GM12878 (cell line): ENCODE measurements around the gene SGCB. TPM values are rescaled to one million over a fixed set of nuclear protein-coding genes. Genes with fewer than 3 reads are reported as not detected.

Experiments
- ATAC-seq: fragments of 200-7000 bp; cut with Tn5 transposase; 3 replicates; pipeline ENCODE4 v1.9.1; 2020; ENCODE audit warnings: mild to moderate bottlenecking, moderate library complexity
- BruUV-seq: library from RNA; stranded (reverse); fragments of 400-500 nt; replicated peaks from 2 replicates; lab custom pipeline; 2021; lab: Mats Ljungman, UMichigan
- CTCF ChIA-PET: fragments of 300-600 bp; sonication (Branson Sonifier 250); formaldehyde crosslinking; extraction: SDS; loops from one replicate; lab custom pipeline; 2021; ENCODE audit warnings: inconsistent platforms; lab: Yijun Ruan, JAX
- POLR2A ChIA-PET: fragments of 350-600 bp; formaldehyde crosslinking; extraction: SDS; loops from one replicate; lab custom pipeline; 2021; ENCODE audit warnings: inconsistent platforms; lab: Charles Lee
- RAD21 ChIA-PET: fragments of 300-600 bp; sonication (Branson Sonifier 250); formaldehyde crosslinking; loops from one replicate; lab custom pipeline; 2023; ENCODE audit warnings: antibody characterized with exemption; ENCODE audit not compliant: unreplicated experiment; lab: Charles Lee
- SMC1A ChIA-PET: fragments of 300-600 bp; sonication (Branson Sonifier 250); formaldehyde crosslinking; loops from one replicate; lab custom pipeline; 2023; ENCODE audit not compliant: unreplicated experiment, uncharacterized antibody; lab: Charles Lee
- DNase-seq: peaks from one replicate; pipeline ENCODE4 v3.0.0-alpha.2; 2011; ENCODE audit warnings: low read depth, low spot score
- FAIRE-seq: peaks from 3 replicates; lab custom pipeline; 2011; peaks lifted over from hg19 to GRCh38; lab: Jason Lieb, UNC
- H2AFZ ChIP-seq: 2 replicates; pipeline ENCODE4 v1.6.0; 2011; ENCODE audit warnings: low read depth, low read length, control low read depth; ENCODE audit not compliant: control insufficient read depth
- H3K27ac ChIP-seq: 2 replicates; pipeline ENCODE4 v1.5.1; 2011; ENCODE audit warnings: control low read depth; ENCODE audit not compliant: control insufficient read depth, insufficient read depth
- H3K27me3 ChIP-seq, 2 experiments: replicated peaks in 1 of 2; 2 replicates each; pipeline versions ENCODE4 v1.6.0 to v1.6.1; 2011; ENCODE audit warnings: low read length in 1 of 2; ENCODE audit not compliant: control insufficient read depth in 2 of 2, insufficient read depth in 2 of 2
- H3K36me3 ChIP-seq, 2 experiments: 2 replicates each; pipeline ENCODE4 v1.5.1; 2011; ENCODE audit warnings: low read length in 1 of 2; ENCODE audit not compliant: control insufficient read depth in 2 of 2, insufficient read depth in 2 of 2
- H3K4me1 ChIP-seq: 2 replicates; pipeline ENCODE4 v1.6.1; 2011; ENCODE audit warnings: mild to moderate bottlenecking, low read length, moderate library complexity, mixed read lengths; ENCODE audit not compliant: control insufficient read depth, insufficient read depth
- H3K4me2 ChIP-seq: 2 replicates; pipeline ENCODE4 v1.6.0; 2011; ENCODE audit warnings: control low read depth; ENCODE audit not compliant: control insufficient read depth, insufficient read depth
- H3K4me3 ChIP-seq: fragments of 200-600 bp; sonication (generic); 2 replicates; pipeline ENCODE4 v1.5.1; 2016
- H3K79me2 ChIP-seq: 2 replicates; pipeline ENCODE4 v1.6.0; 2011; ENCODE audit warnings: low read length; ENCODE audit not compliant: control insufficient read depth, insufficient read depth
- H3K9ac ChIP-seq: 2 replicates; pipeline ENCODE4 v1.8.0; 2011; ENCODE audit warnings: low read length, control low read depth, mixed read lengths; ENCODE audit not compliant: control insufficient read depth, insufficient read depth
- H3K9me3 ChIP-seq: replicated peaks from 3 replicates; pipeline ENCODE4 v1.5.1; 2011; ENCODE audit warnings: mild to moderate bottlenecking, low read length; ENCODE audit not compliant: control insufficient read depth, insufficient read depth
- H4K20me1 ChIP-seq: 2 replicates; pipeline ENCODE4 v1.6.0; 2011; ENCODE audit not compliant: control insufficient read depth, insufficient read depth
- ASH2L ChIP-seq: fragments of 300-600, 200-600 bp; sonication (generic); IDR thresholded peaks from 2 replicates; pipeline ENCODE4 v1.6.1; 2017; ENCODE audit warnings: low read depth, mild to moderate bottlenecking, borderline replicate concordance
- ATF3 ChIP-seq: IDR thresholded peaks from 2 replicates; pipeline ENCODE4 v1.6.1; 2011; ENCODE audit warnings: low read depth, mild to moderate bottlenecking, low read length, moderate library complexity, borderline replicate concordance; ENCODE audit errors: extremely low read depth
- ATF7 ChIP-seq: fragments of 450-650 bp; IDR thresholded peaks from 2 replicates; pipeline ENCODE4 v1.6.1; 2016; ENCODE audit warnings: low read depth, mild to moderate bottlenecking
- E2F4 ChIP-seq: IDR thresholded peaks from 2 replicates; pipeline ENCODE4 v1.6.1; 2012; ENCODE audit warnings: low read depth, low read length, improper control_type of control experiment
- GABPA ChIP-seq: IDR thresholded peaks from 2 replicates; pipeline ENCODE4 v1.6.1; 2014; ENCODE audit warnings: antibody characterized with exemption, low read depth, mild to moderate bottlenecking, inconsistent platforms
- IKZF2 ChIP-seq, 2 experiments: fragments of 450-650 bp; IDR thresholded peaks; 2 replicates each; pipeline ENCODE4 v1.6.1; 2017; ENCODE audit warnings: mild to moderate bottlenecking in 2 of 2, moderate library complexity in 2 of 2
- MAX ChIP-seq: IDR thresholded peaks from 2 replicates; pipeline ENCODE4 v1.6.1; 2012; ENCODE audit warnings: low read depth, low read length, improper control_type of control experiment
- MTA3 ChIP-seq: IDR thresholded peaks from 2 replicates; pipeline ENCODE4 v1.6.1; 2012; ENCODE audit warnings: low read length, inconsistent platforms, borderline replicate concordance
- MYB ChIP-seq: fragments of 150-350 bp; IDR thresholded peaks from 2 replicates; pipeline ENCODE4 v1.6.1; 2014; ENCODE audit warnings: mild to moderate bottlenecking, low read depth, low read length, borderline replicate concordance
- NFXL1 ChIP-seq: fragments of 450-650 bp; IDR thresholded peaks from 2 replicates; pipeline ENCODE4 v1.6.1; 2017; ENCODE audit warnings: antibody characterized with exemption, mild to moderate bottlenecking, borderline replicate concordance
- NFYB ChIP-seq: IDR thresholded peaks from 2 replicates; pipeline ENCODE4 v1.6.1; 2011; ENCODE audit warnings: low read depth, mild to moderate bottlenecking, low read length, improper control_type of control experiment, moderate library complexity; ENCODE audit not compliant: insufficient read depth
- RELA ChIP-seq: fragments of 450-650 bp; IDR thresholded peaks from 2 replicates; pipeline ENCODE4 v1.8.0; 2014; ENCODE audit warnings: borderline replicate concordance; ENCODE audit not compliant: partially characterized antibody
- SP1 ChIP-seq: IDR thresholded peaks from one replicate; pipeline ENCODE4 v1.6.1; 2011; ENCODE audit warnings: low read depth, low read length
- WGBS: methylation state at CpG from one replicate; pipeline ENCODE4 v1.1.6; 2016; ENCODE audit warnings: low lambda C conversion rate; ENCODE audit not compliant: insufficient replicate concordance, insufficient coverage; ENCODE audit errors: missing lambda C conversion rate; 5-methylcytosine and 5-hydroxymethylcytosine counted together
- in situ Hi-C: fragments of 300-500 bp; cut with MboI; formaldehyde crosslinking; loops from 9 replicates; pipeline ENCODE4 v1.14.3; 2018; ENCODE audit warnings: mixed read lengths
- intact Hi-C: fragments of 100-400 bp; cut with micrococcal nuclease; formaldehyde crosslinking; loops from one replicate; pipeline ENCODE4 v1.14.2; 2022; ENCODE audit not compliant: unreplicated experiment
- polyA plus RNA-seq, 11 experiments: library from polyadenylated mRNA; depleted of rRNA in 4 of 11; unstranded in 6 of 11; stranded (reverse) in 5 of 11; fragments of >200 nt; fragmentation: Nextera tagmentation in 4 of 11; fragmentation: Illumina TruSeq in 1 of 11; extraction: Ambion mirVana in 4 of 11; extraction: Trizol in 1 of 11; gene quantifications; 1 replicate in 1 of 11; 2 replicates in 10 of 11; pipeline versions ENCODE4 v1.2.1 to v1.2.3, GENCODE V29; 2011 to 2016; ENCODE audit warnings: inconsistent platforms in 2 of 11, missing spikeins in 2 of 11, low read depth in 1 of 11
- total RNA-seq, 4 experiments: library from RNA; depleted of rRNA in 3 of 4; stranded (reverse); fragments of >200 nt in 3 of 4; fragmentation: Illumina TruSeq in 1 of 4; extraction: Trizol in 1 of 4; gene quantifications; 2 replicates each; pipeline versions ENCODE4 v1.2.1 to v1.2.3, GENCODE V29; 2013 to 2021

SGCB gene
- total and polyA plus RNA-seq, 10 of the 15 experiments (the other 5 are each of a cell fraction or from before 2014, with no cell fraction given): 4.7 to 13.2 (median 7.4) TPM

DNA sequence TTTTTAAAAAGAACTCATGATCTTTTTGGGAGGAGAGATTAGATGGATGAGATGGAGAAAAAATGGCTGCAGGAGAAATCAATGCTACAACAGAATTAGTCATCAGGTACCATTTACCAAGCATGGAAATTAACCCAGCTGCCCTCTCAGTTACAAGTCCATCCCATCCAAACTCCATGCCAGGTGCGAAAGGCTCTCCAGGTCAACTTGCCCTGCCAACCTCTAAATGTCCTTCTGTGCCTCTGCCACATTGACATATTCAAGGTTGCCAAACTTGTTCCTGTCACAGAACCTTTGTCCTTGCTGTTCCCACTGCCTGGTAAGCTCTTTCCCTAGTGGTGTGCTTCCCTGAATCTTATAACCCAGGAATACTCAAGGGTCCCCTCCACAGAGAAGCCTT lies 20.2 kb upstream of the SGCB start:
- Histone ChIP-seq H3K4me3 (no peak overlapping the region), H3K9ac (no peak overlapping the region), H4K20me1 (no peaks in the 10 kb centered on the region), H3K27ac (no peak overlapping the region), H3K27me3 (no peaks in the 10 kb centered on the region; a peak in 1 of 4 replicates), H3K4me1 (no peaks in the 10 kb centered on the region), H3K36me3 (no peaks in the 10 kb centered on the region), H3K79me2 (no peaks in the 10 kb centered on the region), H3K9me3 (no peaks in the 10 kb centered on the region), H3K4me2 (no peak overlapping the region), H2AFZ (no peak overlapping the region)
- in situ Hi-C loops (no loop called here), intact Hi-C loops (no loop called here)
- FAIRE-seq (no peak), DNase-seq (no peak), ATAC-seq (no peak)
- ChIA-PET RAD21 (no interaction called here), CTCF (no interaction called here), POLR2A (no interaction called here), SMC1A (no interaction called here)
- 38% methylated on average over 1 of the region's 1 CpG for WGBS
- no TSS peak for BruUV-seq
- no peak for TF ChIP-seq MAX
- no peak for TF ChIP-seq E2F4
- TF ChIP-seq ATF7: no peak
- TF ChIP-seq NFYB: no peak
- TF ChIP-seq GABPA: no peak
- TF ChIP-seq IKZF2 (IDR thresholded peaks at IDR 0.05): no peak
- TF ChIP-seq MYB: no peak
- TF ChIP-seq ATF3: no peak
- no peak for TF ChIP-seq MTA3
- no peak for TF ChIP-seq RELA
- no peak for TF ChIP-seq NFXL1
- no peak for TF ChIP-seq ASH2L
- no peak for TF ChIP-seq SP1
